Loucy (cell line): ENCODE results near the gene CDH12.

Experiments used
- H2AFZ ChIP-seq: fragments of 200-600 bp; sonication (generic); 2 replicates; pipeline ENCODE4 v1.6.0; 2016; ENCODE audit warnings: antibody characterized with exemption, mild to moderate bottlenecking, low read length, moderate library complexity
- H3F3A ChIP-seq: fragments of 200-600 bp; 2 replicates; pipeline ENCODE4 v1.6.0; 2016; ENCODE audit warnings: antibody characterized with exemption, low read depth, mild to moderate bottlenecking
- H3K27me3 ChIP-seq: fragments of 200-600 bp; sonication (generic); 2 replicates; pipeline ENCODE4 v1.6.1; 2014; ENCODE audit warnings: low read length, mild to moderate bottlenecking; ENCODE audit not compliant: insufficient read depth, poor library complexity, severe bottlenecking
- H3K36me3 ChIP-seq: fragments of 200-600 bp; sonication (generic); 2 replicates; pipeline ENCODE4 v1.6.1; 2016; ENCODE audit warnings: low read length; ENCODE audit not compliant: insufficient read depth
- H3K4me1 ChIP-seq: fragments of 200-600 bp; sonication (generic); 2 replicates; pipeline ENCODE4 v1.5.1; 2014; ENCODE audit warnings: low read length, mild to moderate bottlenecking; ENCODE audit not compliant: insufficient read depth, poor library complexity, severe bottlenecking
- H3K4me2 ChIP-seq: fragments of 200-600 bp; sonication (generic); 2 replicates; pipeline ENCODE4 v1.6.0; 2014; ENCODE audit warnings: antibody characterized with exemption, low read length, low read depth, mild to moderate bottlenecking; ENCODE audit not compliant: poor library complexity, severe bottlenecking
- H3K4me3 ChIP-seq: fragments of 200-600 bp; sonication (generic); 2 replicates; pipeline ENCODE4 v1.5.1; 2014; ENCODE audit warnings: low read length, mild to moderate bottlenecking, mixed read lengths; ENCODE audit not compliant: poor library complexity, severe bottlenecking
- H3K79me2 ChIP-seq: fragments of 200-600 bp; sonication (generic); 2 replicates; pipeline ENCODE4 v1.6.1; 2014; ENCODE audit warnings: low read length; ENCODE audit not compliant: insufficient read depth
- H3K9ac ChIP-seq: fragments of 200-600 bp; sonication (generic); 2 replicates; pipeline ENCODE4 v1.6.0; 2014; ENCODE audit warnings: mild to moderate bottlenecking, low read depth, low read length, moderate library complexity; ENCODE audit not compliant: poor library complexity, severe bottlenecking
- H3K9me2 ChIP-seq: fragments of 200-600 bp; sonication (generic); replicated peaks from 2 replicates; pipeline ENCODE4 v1.6.1; 2016; ENCODE audit warnings: low read depth, low read length, mixed read lengths
- H3K9me3 ChIP-seq: fragments of 200-600 bp; sonication (generic); 2 replicates; pipeline ENCODE4 v1.6.1; 2014; ENCODE audit warnings: mild to moderate bottlenecking, antibody characterized with exemption, low read length, low read depth; ENCODE audit not compliant: insufficient read depth
- H4K20me1 ChIP-seq: fragments of 200-600 bp; sonication (generic); 2 replicates; pipeline ENCODE4 v1.6.0; 2014; ENCODE audit warnings: antibody characterized with exemption, low read length, mild to moderate bottlenecking; ENCODE audit not compliant: insufficient read depth, poor library complexity, severe bottlenecking
- EZH2phosphoT487 ChIP-seq: fragments of 200-600 bp; IDR thresholded peaks from 2 replicates; pipeline ENCODE4 v1.6.1; 2018; ENCODE audit warnings: antibody characterized with exemption, mild to moderate bottlenecking, moderate library complexity, borderline replicate concordance
- TF ChIP-seq, protein P1 (sequence below): fragments of 200-600 bp; sonication (generic); conservative IDR thresholded peaks from 2 replicates; pipeline ENCODE4 v1.5.1; 2014; ENCODE audit warnings: mild to moderate bottlenecking, antibody characterized with exemption, low read length

Gene CDH12

GRCh38 chr5:22431406-22431805 lies 421.7 kb downstream of the CDH12 start:
- H3F3A ChIP-seq = no peaks in the 10 kb centered on the region
- H3K4me2 ChIP-seq = no peak overlapping the region
- H3K9ac ChIP-seq = no peak overlapping the region
- H3K9me2 ChIP-seq = no peaks in the 10 kb centered on the region
- H3K4me3 ChIP-seq = no peak overlapping the region
- no peaks in the 10 kb centered on the region for H3K36me3 ChIP-seq
- no peaks in the 10 kb centered on the region for H3K4me1 ChIP-seq
- no peaks in the 10 kb centered on the region for H4K20me1 ChIP-seq
- H3K79me2 ChIP-seq = no peaks in the 10 kb centered on the region
- no peaks in the 10 kb centered on the region for H3K9me3 ChIP-seq
- no peak overlapping the region for H2AFZ ChIP-seq
- no peak for TF ChIP-seq EZH2phosphoT487
- TF ChIP-seq, protein P1, sequence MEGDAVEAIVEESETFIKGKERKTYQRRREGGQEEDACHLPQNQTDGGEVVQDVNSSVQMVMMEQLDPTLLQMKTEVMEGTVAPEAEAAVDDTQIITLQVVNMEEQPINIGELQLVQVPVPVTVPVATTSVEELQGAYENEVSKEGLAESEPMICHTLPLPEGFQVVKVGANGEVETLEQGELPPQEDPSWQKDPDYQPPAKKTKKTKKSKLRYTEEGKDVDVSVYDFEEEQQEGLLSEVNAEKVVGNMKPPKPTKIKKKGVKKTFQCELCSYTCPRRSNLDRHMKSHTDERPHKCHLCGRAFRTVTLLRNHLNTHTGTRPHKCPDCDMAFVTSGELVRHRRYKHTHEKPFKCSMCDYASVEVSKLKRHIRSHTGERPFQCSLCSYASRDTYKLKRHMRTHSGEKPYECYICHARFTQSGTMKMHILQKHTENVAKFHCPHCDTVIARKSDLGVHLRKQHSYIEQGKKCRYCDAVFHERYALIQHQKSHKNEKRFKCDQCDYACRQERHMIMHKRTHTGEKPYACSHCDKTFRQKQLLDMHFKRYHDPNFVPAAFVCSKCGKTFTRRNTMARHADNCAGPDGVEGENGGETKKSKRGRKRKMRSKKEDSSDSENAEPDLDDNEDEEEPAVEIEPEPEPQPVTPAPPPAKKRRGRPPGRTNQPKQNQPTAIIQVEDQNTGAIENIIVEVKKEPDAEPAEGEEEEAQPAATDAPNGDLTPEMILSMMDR = no peak
- no peaks in the 10 kb centered on the region for H3K27me3 ChIP-seq

GRCh38 chr5:22411554-22412349 lies 441.4 kb downstream of the CDH12 start:
- Histone ChIP-seq H3K9me3 (no peaks in the 10 kb centered on the region), H4K20me1 (no peaks in the 10 kb centered on the region), H3K27me3 (no peaks in the 10 kb centered on the region), H3K9ac (no peak overlapping the region), H2AFZ (no peak overlapping the region), H3K79me2 (no peaks in the 10 kb centered on the region), H3K4me2 (no peak overlapping the region), H3K9me2 (no peaks in the 10 kb centered on the region), H3K4me1 (no peaks in the 10 kb centered on the region), H3F3A (no peaks in the 10 kb centered on the region), H3K4me3 (no peak overlapping the region), H3K36me3 (no peaks in the 10 kb centered on the region)
- TF ChIP-seq EZH2phosphoT487 = no peak
- TF ChIP-seq, protein P1 = no peak

GRCh38 chr5:22391956-22392355 lies 461.2 kb downstream of the CDH12 start:
- Histone ChIP-seq H3K36me3 (no peaks in the 10 kb centered on the region), H3K9ac (no peak overlapping the region), H3K27me3 (no peaks in the 10 kb centered on the region), H3K4me3 (no peak overlapping the region), H2AFZ (no peak overlapping the region), H3F3A (no peaks in the 10 kb centered on the region), H3K4me1 (no peaks in the 10 kb centered on the region), H3K4me2 (no peak overlapping the region), H3K9me2 (no peaks in the 10 kb centered on the region), H3K9me3 (no peaks in the 10 kb centered on the region), H4K20me1 (no peaks in the 10 kb centered on the region), H3K79me2 (no peaks in the 10 kb centered on the region)
- TF ChIP-seq EZH2phosphoT487 = no peak
- TF ChIP-seq, protein P1 = no peak
